B cell (primary cell): ENCODE measurements around the gene SFT2D2. TPM values are rescaled to one million over a fixed set of nuclear protein-coding genes. Genes with fewer than 3 reads are reported as not detected.

Experiments used
- ATAC-seq: fragments of 200-7000 bp; cut with Tn5 transposase; one replicate; pipeline ENCODE4 v1.10.0; 2021; ENCODE audit warnings: low read depth, mild to moderate bottlenecking, moderate number of reproducible peaks, moderate library complexity
- CTCF ChIA-PET: fragments of 350-600 bp; sonication (Branson Sonifier 250); formaldehyde crosslinking; loops from one replicate; lab custom pipeline; 2021; ENCODE audit warnings: antibody characterized with exemption, inconsistent platforms; lab: Charles Lee
- POLR2A ChIA-PET: fragments of 350-600 bp; sonication (Branson Sonifier 250); formaldehyde crosslinking; loops from one replicate; lab custom pipeline; 2021; ENCODE audit warnings: antibody characterized with exemption; lab: Charles Lee
- DNase-seq: peaks from one replicate; pipeline ENCODE4 v3.0.0; 2013
- H2AFZ ChIP-seq: 2 replicates; pipeline ENCODE4 v1.6.1; 2012; ENCODE audit warnings: mild to moderate bottlenecking, low read depth, low read length; ENCODE audit not compliant: insufficient read depth, poor library complexity, severe bottlenecking
- H3K27ac ChIP-seq, 2 donors: 1 replicate in 1 of 2; 2 replicates in 1 of 2; pipeline ENCODE4 v1.5.1; 2012 to 2013; ENCODE audit warnings: low read length in 2 of 2, mild to moderate bottlenecking in 2 of 2, moderate library complexity in 1 of 2
- H3K27me3 ChIP-seq, 4 experiments: fragments of 200-600 bp in 1 of 4; sonication (generic) in 1 of 4; replicated peaks in 1 of 4; 1 replicate in 2 of 4; 2 replicates in 2 of 4; pipeline versions ENCODE4 v1.6.1 to v1.7.0; 2013 to 2016; ENCODE audit warnings: low read length in 3 of 4, mild to moderate bottlenecking in 2 of 4, mixed read lengths in 1 of 4, moderate library complexity in 1 of 4; ENCODE audit not compliant: insufficient read depth in 4 of 4, control insufficient read depth in 3 of 4; ENCODE audit errors: control extremely low read depth in 1 of 4
- H3K36me3 ChIP-seq, 2 experiments: replicated peaks in 1 of 2; 1 replicate in 1 of 2; 2 replicates in 1 of 2; pipeline versions ENCODE4 v1.6.1 to v1.7.1; 2013; ENCODE audit warnings: low read length in 1 of 2; ENCODE audit not compliant: insufficient read depth in 2 of 2, control insufficient read depth in 1 of 2; ENCODE audit errors: control extremely low read depth in 1 of 2, extremely low read depth in 1 of 2
- H3K4me1 ChIP-seq, 2 donors: fragments of 200-600 bp in 1 of 2; sonication (generic) in 1 of 2; 1 replicate in 1 of 2; 2 replicates in 1 of 2; pipeline versions ENCODE4 v1.5.1 to v1.6.1; 2013 to 2017; ENCODE audit warnings: low read length in 2 of 2; ENCODE audit not compliant: control insufficient read depth in 2 of 2, insufficient read depth in 2 of 2
- H3K4me2 ChIP-seq: replicated peaks from 2 replicates; pipeline ENCODE3; 2012; ENCODE audit warnings: mild to moderate bottlenecking, low read depth, low read length; ENCODE audit not compliant: poor library complexity, severe bottlenecking
- H3K4me3 ChIP-seq, 5 experiments: fragments of 200-600 bp in 1 of 5; sonication (generic) in 1 of 5; 1 replicate in 3 of 5; 2 replicates in 2 of 5; pipeline versions ENCODE4 v1.5.1 to v1.7.0; 2011 to 2016; ENCODE audit warnings: low read length in 4 of 5, mild to moderate bottlenecking in 4 of 5, low read depth in 2 of 5, control low read depth in 1 of 5, moderate library complexity in 1 of 5; ENCODE audit not compliant: insufficient read depth in 1 of 5; ENCODE audit errors: control extremely low read depth in 1 of 5, extremely low read depth in 1 of 5
- H3K79me2 ChIP-seq: fragments of 200-600 bp; sonication (generic); one replicate; pipeline ENCODE4 v1.6.0; 2016; ENCODE audit warnings: low read length; ENCODE audit not compliant: control insufficient read depth, insufficient read depth
- H3K9ac ChIP-seq: fragments of 200-600 bp; sonication (generic); 2 replicates; pipeline ENCODE4 v1.6.1; 2017; ENCODE audit warnings: mild to moderate bottlenecking, low read length, moderate library complexity
- H3K9me3 ChIP-seq, 3 donors: one replicate each; pipeline versions ENCODE4 v1.6.1 to v1.7.1; 2013; ENCODE audit warnings: low read length in 2 of 3; ENCODE audit not compliant: control insufficient read depth in 2 of 3, insufficient read depth in 1 of 3; ENCODE audit errors: control extremely low read depth in 1 of 3
- H4K20me1 ChIP-seq: 2 replicates; pipeline ENCODE4 v1.6.0; 2012; ENCODE audit warnings: mild to moderate bottlenecking, low read length; ENCODE audit not compliant: insufficient read depth, control insufficient read depth, poor library complexity, severe bottlenecking
- H3K27ac Mint-ChIP-seq: one replicate; pipeline ENCODE4 v1.8.0; 2021; ENCODE audit warnings: mixed read lengths
- H3K27me3 Mint-ChIP-seq: one replicate; pipeline ENCODE4 v1.8.0; 2021; ENCODE audit warnings: mixed read lengths
- H3K4me1 Mint-ChIP-seq: one replicate; pipeline ENCODE4 v1.8.0; 2021; ENCODE audit warnings: mixed read lengths
- H3K4me3 Mint-ChIP-seq: one replicate; pipeline ENCODE4 v1.8.0; 2021; ENCODE audit warnings: mixed read lengths
- H3K9me3 Mint-ChIP-seq: one replicate; pipeline ENCODE4 v1.8.0; 2022; ENCODE audit warnings: mixed read lengths; ENCODE audit not compliant: insufficient read depth
- CTCF ChIP-seq: fragments of 200-600 bp; IDR thresholded peaks from one replicate; pipeline ENCODE4 v1.8.0; 2022; ENCODE audit warnings: antibody characterized with exemption, mild to moderate bottlenecking
- EZH2 ChIP-seq: IDR thresholded peaks from 2 replicates; pipeline ENCODE4 v1.6.1; 2012; ENCODE audit warnings: borderline replicate concordance, low read depth, mild to moderate bottlenecking, moderate library complexity, low read length; ENCODE audit not compliant: insufficient read depth, poor library complexity, severe bottlenecking
- WGBS: methylation state at CpG from one replicate; pipeline ENCODE4 v1.1.5; 2013; ENCODE audit warnings: missing lambda C conversion rate; ENCODE audit not compliant: insufficient coverage; 5-methylcytosine and 5-hydroxymethylcytosine counted together
- intact Hi-C: fragments of 100-400 bp; cut with micrococcal nuclease; formaldehyde crosslinking; loops from one replicate; pipeline ENCODE4 v1.10.0; 2022
- polyA plus RNA-seq: library from polyadenylated mRNA; depleted of rRNA; stranded (reverse); fragments of >200 nt; gene quantifications from 2 replicates; pipeline ENCODE4 v1.2.3, GENCODE V29; 2012
- total RNA-seq, 2 donors: library from RNA; stranded (reverse); fragments of 120-200 nt in 1 of 2; gene quantifications; 1 replicate in 1 of 2; 2 replicates in 1 of 2; pipeline versions ENCODE4 v1.2.3 to v1.2.4, GENCODE V29; 2013 to 2022

SFT2D2 gene
- total and polyA plus RNA-seq, 2 donors (not counting 1 experiment from before 2014, with no cell fraction given) = 13.0 to 68.3 TPM

GRCh38 chr1:168190403-168190802, 35.4 kb upstream of the SFT2D2 start:
- TF ChIP-seq EZH2 (no peak), CTCF (no peak)
- H3K79me2 ChIP-seq = no peaks in the 10 kb centered on the region
- intact Hi-C loops = no loop called here
- no peak for ATAC-seq
- no peaks in the 10 kb centered on the region for H3K4me1 ChIP-seq
- no peaks in the 10 kb centered on the region for H3K9me3 ChIP-seq
- no peak overlapping the region for H3K9ac ChIP-seq
- no peak overlapping the region for H3K27ac Mint-ChIP-seq
- no CpG with 5 or more reads among the region's 2 CpGs for WGBS
- peaks cover 0 to 45% of the 10 kb centered on the region in 2 experiments for H3K36me3 ChIP-seq
- ChIA-PET CTCF (no interaction called here), POLR2A (no interaction called here)
- no peak overlapping the region for H3K4me3 ChIP-seq
- no peaks in the 10 kb centered on the region for H3K4me1 Mint-ChIP-seq
- no peak overlapping the region for H3K4me3 Mint-ChIP-seq
- no peaks in the 10 kb centered on the region for H3K27me3 Mint-ChIP-seq
- no peaks in the 10 kb centered on the region for H3K9me3 Mint-ChIP-seq
- H3K4me2 ChIP-seq = no peak overlapping the region
- H4K20me1 ChIP-seq = no peaks in the 10 kb centered on the region
- DNase-seq = no peak
- no peak overlapping the region for H3K27ac ChIP-seq
- no peaks in the 10 kb centered on the region for H3K27me3 ChIP-seq
- no peak overlapping the region for H2AFZ ChIP-seq

GRCh38 chr1:168195199-168196135, 30.3 kb upstream of the SFT2D2 start:
- DNase-seq (no peak), ATAC-seq (no peak)
- Mint-ChIP-seq H3K27me3 (no peaks in the 10 kb centered on the region), H3K9me3 (no peaks in the 10 kb centered on the region), H3K4me1 (no peaks in the 10 kb centered on the region), H3K27ac (no peak overlapping the region), H3K4me3 (no peak overlapping the region)
- peaks cover 0 to 48% of the 10 kb centered on the region in 2 experiments for H3K36me3 ChIP-seq
- H3K4me3 ChIP-seq = no peak overlapping the region
- H3K27me3 ChIP-seq = no peaks in the 10 kb centered on the region
- TF ChIP-seq EZH2 = no peak
- no peak for TF ChIP-seq CTCF
- no peak overlapping the region for H3K27ac ChIP-seq
- H3K9me3 ChIP-seq = no peaks in the 10 kb centered on the region
- WGBS = no CpG with 5 or more reads among the region's 4 CpGs
- no peaks in the 10 kb centered on the region for H3K79me2 ChIP-seq
- no peaks in the 10 kb centered on the region for H3K4me1 ChIP-seq
- H4K20me1 ChIP-seq = no peaks in the 10 kb centered on the region
- H3K9ac ChIP-seq = no peak overlapping the region
- no peak overlapping the region for H3K4me2 ChIP-seq
- intact Hi-C loops = no loop called here
- POLR2A ChIA-PET = no interaction called here
- CTCF ChIA-PET = no interaction called here
- H2AFZ ChIP-seq = no peak overlapping the region
